KG1 (cell line): ENCODE results near the gene SCTR.

Source experiments
- DNase-seq: peaks from one replicate; lab custom pipeline; 2025; lab: John Stamatoyannopoulos, UW

SCTR gene

DNA sequence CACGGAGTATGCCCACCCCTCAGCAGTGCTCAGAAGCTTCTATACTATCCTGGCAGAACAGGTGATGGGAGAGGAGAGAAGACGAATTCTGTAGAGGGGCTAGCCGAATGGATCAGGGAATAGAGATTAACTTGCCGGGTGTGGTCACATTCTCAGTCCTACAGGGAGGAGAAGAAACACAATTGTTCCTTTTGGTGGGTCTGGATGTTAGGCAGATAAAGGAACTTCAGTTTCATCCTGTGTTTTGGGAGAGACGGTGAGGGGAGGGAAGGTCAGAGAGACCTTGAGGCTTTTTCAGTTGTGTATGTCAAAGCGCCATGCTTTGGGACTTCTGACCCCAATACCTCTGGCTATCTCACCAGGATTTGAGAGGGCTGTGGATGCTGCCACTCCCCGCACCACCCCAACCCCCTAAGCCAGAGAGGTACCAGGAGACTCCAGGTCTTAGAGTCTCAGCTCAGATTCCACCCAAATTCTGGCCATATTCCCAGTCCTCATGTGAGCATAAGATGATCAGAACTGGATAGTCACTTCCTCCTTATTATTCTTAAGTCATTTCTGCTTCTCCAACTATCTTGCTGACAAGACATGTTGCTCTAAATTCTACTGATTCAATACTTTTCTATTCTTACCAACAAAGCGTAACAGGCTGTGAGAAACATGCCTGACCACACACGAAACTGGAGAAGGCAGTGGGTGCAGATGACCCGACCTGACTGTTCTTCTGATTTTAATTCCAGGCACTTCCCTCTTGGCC, 94.9 kb downstream of the SCTR start:
- DNase-seq, result no peak

DNA sequence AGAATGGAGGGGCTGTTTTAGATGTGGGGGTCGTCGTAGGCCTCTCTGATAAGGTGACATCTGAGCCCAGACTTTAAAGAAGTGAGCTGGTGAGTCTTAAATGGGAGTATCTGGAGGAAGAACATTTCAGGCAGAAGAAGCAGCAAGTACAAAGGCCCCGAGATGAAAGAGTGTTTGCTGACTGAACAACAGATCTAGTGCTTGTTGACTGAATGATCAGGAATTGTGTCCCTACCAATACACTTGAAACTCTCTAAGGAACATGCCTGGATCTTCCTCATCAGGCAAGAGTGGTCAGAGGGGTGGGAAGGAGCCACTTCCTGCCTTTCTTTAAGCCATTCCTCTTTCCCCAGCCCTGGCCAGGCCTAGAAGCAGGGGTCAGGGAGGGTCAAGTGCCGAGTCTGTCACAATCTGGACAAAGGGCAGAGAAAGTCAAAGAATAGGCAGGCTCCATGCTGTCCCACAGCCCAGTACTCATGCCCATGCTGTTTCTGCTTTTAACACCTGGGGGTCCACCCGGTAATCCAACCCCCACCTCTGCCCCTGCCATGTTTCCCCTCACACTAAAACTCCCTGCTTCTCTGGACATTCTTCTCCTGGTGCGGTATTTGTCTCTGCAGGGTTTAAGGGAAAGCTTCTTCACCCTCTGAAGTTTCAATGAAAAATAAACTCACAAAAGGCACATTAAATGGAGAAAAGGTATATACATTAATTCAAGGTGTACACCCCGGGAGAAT, 95.6 kb downstream of the SCTR start:
- no peak for DNase-seq

DNA sequence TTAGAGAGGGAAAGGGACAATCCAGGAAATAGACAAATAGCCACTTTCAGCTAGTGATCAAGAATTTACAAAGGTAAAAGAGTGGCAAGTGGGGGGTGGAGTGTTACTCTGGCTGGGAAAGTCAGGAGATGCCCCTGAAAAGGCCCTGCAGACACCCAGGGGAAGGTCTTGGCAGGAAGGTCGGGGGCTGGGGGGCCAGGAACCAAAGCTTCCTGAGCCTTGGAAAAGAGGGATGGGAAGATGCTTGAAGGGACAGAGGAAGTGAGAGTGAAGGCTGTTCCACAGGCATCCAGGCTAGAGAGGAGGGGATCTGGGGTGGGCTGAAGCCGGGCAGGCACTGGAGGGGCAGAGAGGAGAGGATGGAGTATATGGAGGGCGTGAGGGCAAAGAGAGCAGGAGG, 96.5 kb downstream of the SCTR start:
- DNase-seq, result no peak

DNA sequence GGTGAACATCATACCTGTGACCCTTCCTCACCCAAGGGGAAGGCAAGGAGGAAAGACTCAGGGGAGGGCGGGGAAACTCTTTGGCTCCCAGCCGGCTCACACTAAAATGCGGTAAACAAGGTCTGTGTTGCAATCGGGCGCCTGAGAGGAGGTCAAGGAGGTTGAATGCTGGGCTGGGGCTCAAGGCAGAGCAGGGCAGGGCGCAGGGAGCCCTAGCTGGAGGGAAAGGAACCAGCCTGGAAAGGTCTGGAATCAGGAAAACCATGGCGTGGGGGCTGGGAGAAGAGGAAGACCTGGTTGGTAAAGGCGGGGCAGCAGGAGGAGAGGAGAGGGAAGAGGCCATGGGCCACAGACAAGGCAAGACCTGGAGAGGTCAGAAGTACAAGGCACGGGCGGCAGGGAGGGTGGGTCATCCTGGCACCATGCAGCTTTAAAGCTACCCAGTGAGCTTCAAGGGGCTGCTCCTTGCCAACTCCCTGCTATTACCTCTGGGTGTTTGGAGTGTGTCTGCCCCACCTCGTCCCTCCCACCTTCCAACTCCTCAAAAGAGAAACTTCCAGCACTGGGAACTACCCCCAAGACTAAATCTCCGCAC, 97.4 kb downstream of the SCTR start:
- no peak for DNase-seq

DNA sequence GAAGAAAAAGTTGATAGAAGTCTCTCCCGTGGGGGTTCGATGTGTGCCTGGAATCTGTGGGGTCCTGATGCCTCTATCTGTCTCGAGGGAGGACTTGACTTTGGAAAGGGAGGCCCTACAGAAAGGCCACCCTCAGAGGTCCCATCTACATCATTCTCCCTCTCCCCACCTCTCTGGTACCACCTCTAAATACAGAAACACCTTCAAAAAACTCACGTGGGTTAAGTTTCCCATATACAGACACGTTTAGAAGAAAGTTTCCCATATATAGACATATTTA, 97.9 kb downstream of the SCTR start:
- DNase-seq, result no peak

DNA sequence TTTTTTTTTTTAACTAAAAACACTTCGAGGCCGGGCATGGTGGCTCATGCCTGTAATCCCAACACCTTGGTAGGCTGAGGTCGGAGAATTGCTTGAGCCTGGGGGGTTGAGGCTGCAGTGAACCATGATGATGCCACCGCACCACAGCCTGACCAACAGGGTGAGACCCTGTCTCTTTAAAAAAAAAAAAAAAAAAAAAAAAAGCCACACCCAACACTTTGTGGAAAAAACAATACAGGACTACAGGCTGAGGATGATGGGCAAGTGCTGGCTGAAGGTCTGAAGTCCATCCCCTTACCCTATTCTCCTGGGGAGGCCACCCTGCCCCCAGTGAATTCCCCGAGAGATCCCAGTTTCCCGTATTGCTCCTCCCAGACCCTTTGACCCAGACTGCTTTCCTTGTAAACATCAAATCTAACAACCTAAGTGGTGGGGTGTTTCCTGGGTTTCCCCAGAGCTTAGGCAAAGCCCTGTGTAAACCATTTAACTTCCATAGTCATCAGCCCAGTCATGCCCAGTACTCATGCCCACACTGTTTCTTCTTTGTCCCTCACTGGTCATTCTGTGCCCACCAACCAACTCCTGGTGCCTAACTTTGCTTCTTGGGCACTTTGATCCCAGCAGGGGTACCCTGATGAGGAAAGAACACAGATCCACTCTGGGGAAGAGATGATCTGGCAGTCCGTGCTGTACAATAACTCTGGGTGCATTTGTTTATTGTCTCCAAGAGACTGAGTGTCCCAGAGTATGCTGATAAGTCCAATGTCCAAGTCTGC, 98.5 kb downstream of the SCTR start:
- no peak for DNase-seq

DNA sequence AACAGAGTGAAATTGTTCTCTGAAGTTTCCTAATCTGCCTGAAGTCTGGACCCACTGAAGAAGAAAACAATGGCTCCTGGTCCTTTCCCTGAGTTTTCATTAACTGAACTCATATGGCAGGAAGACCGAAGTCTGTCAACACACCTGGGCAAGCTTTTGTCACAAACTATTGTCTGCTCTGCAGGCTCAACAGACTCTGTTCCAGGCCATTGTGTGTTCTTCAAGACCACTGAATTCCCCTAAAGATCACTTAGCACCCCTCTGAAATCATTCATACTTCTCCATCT, 99.2 kb downstream of the SCTR start:
- no peak for DNase-seq

DNA sequence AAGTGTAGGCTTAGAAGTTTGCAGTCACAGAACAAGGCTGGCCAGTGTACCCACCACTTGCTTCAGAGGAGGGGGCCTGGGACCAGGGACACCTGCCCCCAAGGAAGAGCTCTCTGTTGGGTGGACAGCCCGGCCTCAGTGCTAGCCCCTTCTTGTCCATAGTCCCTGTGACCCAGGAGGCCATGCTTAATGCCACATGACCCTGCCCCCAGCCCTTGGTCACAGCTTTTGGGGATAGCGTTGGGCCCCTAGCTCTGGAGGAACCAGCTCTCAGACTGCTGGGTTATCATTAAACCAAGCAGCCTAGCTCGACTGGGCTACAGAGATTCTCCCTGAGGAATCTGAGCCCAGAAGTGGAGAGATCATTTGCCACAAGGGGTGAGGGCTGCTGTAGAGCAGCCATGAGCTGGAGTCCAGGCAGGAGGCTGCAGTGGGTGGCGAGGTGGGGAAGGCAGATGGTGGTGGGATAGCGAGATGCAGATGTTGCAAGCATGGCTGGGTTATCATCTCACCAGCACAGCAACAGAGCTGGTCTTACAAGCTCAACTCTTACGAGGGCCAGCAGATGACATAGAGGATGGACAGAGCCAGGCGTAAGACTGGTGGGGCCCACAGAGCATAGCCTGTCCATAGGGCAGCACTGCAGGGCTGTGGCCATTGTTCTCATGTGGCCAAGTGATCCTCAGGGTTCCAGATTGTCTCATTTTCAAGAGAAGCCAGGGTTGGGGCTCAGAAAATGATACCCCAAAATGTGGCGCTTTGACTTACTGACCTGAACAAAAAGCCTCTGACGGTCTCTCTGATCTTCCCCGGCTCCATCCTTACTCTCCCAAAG, 99.8 kb downstream of the SCTR start:
- no peak for DNase-seq

DNA sequence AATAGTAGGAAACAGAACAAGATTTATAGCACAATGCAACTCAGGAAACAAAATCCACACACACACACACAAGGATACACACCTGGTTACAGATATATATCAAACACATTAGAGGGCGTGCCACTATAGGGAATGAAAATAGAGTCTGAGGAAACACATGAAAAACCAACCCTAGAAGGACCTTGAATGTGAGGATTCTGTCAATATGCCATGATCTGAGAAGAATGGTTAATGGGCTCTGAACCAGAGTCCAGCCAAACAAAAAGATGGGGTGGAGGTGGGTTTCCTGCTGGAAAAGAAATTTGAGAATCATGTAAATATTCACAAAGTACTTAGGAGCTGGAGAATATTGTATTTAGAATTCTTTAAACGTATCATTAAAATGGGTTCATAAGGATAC, 100.5 kb downstream of the SCTR start:
- no peak for DNase-seq

DNA sequence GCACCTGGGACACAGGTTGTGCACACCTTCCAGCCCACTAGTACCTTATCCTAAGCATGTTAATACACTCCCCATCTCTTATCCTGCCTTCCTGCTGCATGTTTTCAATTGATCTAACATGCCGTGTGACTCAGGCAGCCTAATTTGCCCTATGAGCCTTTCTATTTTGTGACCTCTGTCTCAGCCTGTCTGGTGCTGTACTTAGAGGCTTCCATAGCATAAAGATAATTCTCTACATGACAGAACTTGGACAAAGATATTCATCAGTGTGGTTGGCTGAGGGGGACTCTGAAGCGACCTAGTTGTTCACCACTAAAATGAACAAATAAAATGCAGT, 101.2 kb downstream of the SCTR start:
- no peak for DNase-seq

DNA sequence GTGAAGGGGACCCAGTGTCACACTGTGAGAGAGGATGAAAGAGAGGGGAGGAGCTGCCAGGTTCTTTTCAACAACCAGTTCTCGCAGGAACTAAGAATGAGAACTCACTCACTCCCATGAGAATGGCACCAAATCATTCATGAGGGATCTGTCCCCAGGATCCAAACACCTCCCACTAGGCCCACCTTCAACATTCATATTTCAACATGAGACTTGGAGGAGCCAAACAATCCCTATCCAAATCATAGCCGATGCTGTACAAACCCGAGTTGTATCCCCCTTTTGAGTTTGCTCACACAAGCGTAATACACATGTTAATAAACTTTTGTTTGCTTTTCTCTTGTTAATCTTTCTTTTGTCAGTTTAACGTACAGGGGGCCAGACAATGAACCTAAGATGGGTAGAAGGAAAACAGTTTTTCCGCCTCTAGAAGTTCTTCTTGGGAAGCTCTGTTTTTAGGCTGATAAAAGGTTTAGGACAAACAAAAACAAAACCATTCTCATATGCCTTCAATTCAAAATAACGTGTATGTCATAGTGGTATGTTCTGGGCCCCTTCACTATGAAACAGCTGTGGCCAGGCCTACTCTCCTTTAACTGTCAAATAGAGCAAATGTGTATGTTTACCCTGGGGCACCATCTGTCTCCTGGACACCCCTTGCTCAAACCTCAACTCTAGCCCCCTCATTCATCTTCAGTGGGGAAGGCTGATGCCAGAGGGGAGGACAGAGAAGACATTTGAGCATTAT, 101.7 kb downstream of the SCTR start:
- DNase-seq, result no peak

DNA sequence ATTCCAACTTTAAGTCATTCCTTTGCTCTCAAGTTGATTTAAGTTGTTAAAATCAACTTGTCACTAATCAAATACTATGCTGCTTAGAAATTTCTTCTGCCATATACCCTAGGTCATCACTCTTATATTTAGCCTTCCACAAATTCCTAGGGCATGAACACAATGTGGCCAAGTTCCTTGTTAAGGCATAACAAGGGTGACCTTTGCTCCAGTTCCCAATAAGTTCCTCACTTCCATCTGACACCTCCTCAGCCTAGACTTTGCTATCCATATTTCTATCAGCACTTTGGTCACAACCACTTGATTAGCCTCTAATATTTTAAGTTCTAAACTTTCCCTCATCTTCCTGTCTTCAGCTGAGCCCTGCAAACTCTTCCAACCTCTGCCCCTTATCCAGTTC, 102.5 kb downstream of the SCTR start:
- no peak for DNase-seq

DNA sequence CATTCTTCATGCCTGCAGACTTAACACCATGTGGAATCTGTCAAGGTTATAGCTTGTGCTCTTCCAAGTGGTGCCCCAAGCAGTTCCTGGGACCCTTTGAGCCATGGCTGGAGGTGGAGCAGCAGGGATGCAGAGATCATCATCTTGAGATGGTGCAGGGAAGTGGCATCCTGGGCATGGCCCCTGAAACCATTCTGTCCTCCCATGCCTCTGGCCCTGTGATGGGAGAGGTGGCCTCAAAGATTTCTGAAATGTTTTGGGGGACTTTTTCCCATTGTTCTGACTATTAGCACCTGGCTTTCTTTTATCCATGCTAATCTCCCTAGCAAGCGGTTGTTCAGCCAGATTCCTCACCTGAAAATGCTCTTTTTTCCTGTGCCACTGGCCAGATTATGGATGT, 103.0 kb downstream of the SCTR start:
- DNase-seq, result no peak

DNA sequence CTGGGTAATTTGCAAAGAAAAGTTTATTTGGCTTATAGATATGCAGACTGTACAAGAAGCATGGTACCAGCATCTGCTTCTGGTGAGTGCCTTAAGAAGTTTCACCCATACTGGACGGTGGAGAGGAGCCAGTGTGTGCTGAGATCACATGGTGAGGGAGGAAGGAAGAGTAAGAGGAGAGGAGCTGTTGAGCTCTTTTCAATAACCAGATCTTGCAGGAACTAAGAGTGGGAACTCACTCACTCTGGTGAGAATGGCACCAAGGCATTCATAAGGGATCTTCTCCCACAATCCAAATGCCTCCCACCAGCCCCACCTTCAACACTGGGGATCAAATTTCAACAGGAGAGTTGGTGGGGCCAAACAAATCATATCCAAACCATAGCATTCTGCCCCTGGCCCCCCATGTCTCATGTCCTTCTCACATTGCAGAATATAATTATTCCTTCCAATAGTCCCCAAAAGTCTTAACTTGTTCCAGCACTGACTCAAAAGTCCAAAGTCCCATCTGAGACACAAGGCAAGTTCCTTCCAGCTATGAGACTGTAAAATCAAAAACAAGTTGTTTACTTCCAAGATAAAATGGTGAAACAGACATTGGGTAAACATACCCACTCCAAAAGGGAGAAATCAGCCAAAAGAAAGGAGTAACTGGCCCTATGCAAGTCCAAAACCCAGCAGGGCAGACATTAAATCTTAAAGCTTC, 104.3 kb downstream of the SCTR start:
- DNase-seq, result no peak

DNA sequence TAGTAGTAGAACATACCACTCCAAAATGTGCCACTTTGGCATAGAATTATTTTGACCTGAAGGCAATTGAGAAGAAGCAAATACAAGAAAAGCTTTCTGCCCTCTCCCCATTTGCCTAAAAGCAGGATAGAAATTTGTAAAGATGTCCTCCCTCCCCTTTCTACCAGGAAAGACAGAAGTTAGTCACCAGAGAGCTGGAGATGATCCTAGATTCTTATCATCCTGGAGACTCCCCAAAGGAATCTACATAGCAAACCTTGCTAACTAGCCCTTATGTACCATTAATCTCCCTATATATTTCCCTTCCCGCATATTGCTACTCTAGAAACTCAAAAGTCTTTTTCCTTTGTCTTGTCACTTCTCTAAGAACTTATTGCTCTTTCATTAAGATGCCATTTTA, 105.2 kb downstream of the SCTR start:
- DNase-seq, result no peak

DNA sequence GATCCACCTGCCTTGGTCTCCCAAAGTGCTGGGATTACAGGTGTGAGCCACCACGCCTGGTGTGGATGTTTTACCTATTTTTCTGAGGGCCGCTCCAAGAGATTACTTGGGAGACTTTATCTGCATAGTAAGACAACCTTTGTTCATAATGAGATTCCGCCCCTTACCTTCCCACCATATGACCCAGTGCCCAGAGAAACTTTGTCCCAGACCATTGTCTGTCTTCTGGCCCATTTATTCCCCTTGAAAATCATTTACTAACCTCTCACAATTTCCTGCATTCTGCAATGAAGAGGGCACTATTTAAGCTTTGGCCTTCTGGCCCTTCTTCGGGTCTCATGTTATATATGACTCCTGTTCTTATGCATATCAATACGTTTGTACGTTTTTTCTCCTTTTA, 106.4 kb downstream of the SCTR start:
- no peak for DNase-seq

DNA sequence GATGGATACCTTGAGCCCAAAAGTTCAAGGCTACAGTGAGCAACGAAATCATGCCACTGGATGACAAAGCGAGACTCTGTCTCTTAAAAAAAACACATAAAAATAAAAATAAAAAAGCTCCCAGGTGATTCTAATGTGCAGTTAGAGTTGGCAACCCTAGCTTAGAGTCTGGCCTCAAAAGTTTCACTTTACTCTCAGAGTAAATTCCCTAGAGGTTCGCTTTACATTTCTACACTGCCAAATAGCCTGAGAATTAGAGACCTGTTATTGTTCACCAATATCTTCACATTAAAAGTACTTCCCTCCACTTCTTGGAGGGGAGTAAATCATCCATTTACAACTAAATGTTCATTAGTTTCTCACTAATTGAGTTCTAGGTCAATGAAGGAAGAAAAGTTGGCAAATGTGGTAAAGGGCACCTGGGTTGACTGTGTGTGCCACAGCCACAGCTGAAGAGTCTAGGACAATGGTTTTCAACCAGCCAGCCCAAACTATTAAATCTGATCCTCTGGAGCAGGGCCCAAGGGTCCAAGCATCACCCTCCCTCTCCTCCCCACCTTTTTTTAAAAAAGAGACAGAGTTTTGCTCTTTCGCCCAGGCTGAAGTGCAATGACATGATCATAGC, 107.9 kb downstream of the SCTR start:
- DNase-seq, result no peak

DNA sequence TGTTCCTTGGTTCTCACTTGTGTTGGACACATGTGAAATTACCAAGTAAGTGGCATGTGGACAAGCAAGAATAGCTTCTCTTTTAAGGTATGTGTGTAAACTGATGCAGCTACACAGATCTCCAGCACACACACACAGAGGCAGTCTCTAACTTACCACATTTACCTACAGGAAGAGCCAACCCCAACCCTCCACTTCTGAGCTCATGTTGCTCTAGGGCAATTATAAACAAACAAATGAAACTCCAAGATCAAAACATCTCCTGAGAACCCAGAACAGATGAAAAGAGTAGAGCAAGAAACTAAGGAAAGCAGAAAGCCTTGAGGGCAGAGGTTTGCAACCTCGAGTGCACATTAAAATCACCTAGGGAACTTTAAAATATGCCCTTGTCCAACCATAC, 108.7 kb downstream of the SCTR start:
- DNase-seq, result no peak

DNA sequence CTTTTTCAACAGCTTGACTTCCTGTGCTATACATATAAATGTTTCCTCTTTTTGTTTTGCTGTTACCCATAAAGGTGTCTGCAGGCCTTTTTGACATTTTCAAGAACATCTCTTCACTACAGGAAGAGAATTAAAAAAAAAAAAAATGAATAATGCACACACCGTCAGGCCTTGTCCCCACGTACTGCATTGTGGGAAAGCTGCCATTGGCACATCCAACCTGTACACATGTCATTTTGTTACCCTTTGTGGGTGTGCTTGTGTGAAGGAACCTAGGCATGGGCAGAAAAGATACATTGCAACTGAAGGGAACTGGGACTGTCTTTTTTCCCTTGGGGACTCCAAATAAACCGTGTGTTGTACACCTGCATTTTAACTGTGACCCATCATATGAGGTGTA, 109.4 kb downstream of the SCTR start:
- no peak for DNase-seq

DNA sequence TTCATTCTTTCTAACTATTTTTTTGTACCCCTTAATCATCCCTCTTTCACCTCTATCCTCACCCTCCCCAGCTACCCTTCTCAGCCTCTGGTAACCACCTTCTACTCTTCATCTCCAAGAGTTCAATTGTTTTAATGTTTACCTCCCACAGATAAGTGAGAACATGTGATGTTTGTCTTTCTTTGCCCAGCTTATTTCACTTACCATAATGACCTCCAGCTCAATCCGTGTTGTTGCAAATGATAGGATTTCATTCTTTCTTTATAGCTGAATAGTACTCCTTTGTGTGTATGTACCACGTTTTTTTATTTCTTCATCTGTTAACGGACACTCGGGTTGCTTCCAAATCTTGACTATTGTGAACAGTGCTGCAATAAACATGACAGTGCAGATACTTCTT, 114.8 kb downstream of the SCTR start:
- no peak for DNase-seq

DNA sequence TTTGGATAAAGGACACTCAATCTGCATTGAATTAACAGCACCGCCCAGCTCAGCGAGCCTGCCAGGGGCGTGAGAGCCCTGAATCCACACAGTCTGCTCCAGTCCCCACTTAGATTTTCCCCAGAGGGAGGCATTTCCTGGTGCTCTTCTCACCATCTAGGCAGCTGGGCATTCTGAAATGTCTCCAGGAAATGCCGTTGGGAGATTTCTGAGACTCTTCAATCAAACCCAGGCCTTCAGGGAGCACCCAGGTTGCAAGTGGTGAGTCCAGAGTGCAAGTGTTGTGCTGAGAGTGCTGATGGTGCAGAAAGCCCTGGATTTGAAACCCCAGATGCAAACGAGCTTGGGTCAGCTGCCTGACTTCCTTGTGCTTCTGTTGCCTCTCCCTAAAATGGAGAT, 116.1 kb downstream of the SCTR start:
- DNase-seq, result no peak
